OCI-LY1 (cell line): ENCODE measurements around the gene ZNF521.

ENCODE experiments used
- EZH2 ChIP-seq: fragments of 200-600 bp; sonication (generic), shearing (Covaris generic); IDR thresholded peaks from 2 replicates; pipeline ENCODE4 v1.8.0; 2017; ENCODE audit warnings: borderline replicate concordance, mixed run types, mild to moderate bottlenecking, antibody characterized with exemption, low read length, moderate library complexity, mixed read lengths
- TF ChIP-seq, protein P1 (sequence below): fragments of 200-600 bp; sonication (generic), shearing (Covaris generic); IDR thresholded peaks from 2 replicates; pipeline ENCODE4 v1.5.1; 2017; ENCODE audit warnings: mild to moderate bottlenecking, antibody characterized with exemption, low read length, moderate library complexity, mixed read lengths

DNA sequence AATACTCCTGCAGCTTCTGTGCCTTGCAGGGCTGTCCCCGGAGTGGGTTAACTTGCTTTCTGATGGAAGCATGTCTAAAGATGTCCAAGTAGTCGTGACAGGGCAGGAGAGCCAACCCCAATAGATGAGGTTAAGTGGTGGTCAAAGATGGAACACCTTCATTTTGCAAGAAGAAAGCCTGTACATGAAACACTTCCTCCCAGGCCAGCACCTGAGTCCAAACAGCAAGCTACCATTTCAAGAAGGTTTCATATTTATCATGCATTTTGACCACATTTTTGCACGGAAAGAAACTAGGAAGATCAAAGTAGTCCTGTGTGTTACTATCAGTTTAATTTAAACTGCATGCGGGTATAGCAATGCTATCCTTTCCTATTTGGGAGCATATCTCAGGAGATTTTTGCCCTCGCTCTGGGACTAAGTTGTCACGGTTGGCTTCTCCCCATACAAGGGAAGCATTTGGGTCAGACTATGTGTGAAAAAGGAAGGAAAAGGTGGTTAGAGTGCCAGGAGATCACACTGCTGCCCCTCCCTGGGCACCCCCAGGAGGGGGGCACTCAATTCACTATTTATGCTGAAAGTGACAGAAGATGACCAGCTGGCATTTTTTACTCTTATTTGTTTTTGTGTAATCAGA, 187.6 kb downstream of the ZNF521 start:
- TF ChIP-seq, protein P1, sequence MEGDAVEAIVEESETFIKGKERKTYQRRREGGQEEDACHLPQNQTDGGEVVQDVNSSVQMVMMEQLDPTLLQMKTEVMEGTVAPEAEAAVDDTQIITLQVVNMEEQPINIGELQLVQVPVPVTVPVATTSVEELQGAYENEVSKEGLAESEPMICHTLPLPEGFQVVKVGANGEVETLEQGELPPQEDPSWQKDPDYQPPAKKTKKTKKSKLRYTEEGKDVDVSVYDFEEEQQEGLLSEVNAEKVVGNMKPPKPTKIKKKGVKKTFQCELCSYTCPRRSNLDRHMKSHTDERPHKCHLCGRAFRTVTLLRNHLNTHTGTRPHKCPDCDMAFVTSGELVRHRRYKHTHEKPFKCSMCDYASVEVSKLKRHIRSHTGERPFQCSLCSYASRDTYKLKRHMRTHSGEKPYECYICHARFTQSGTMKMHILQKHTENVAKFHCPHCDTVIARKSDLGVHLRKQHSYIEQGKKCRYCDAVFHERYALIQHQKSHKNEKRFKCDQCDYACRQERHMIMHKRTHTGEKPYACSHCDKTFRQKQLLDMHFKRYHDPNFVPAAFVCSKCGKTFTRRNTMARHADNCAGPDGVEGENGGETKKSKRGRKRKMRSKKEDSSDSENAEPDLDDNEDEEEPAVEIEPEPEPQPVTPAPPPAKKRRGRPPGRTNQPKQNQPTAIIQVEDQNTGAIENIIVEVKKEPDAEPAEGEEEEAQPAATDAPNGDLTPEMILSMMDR, result no peak
- TF ChIP-seq EZH2, result no peak
